ENCODE measurements around the gene SLC4A8. TPM values are rescaled to one million over a fixed set of nuclear protein-coding genes. Genes with fewer than 3 reads are reported as not detected.

SLC4A8 gene
- total RNA-seq, 1 experiment from 2014 or later: 1.4 TPM

DNA sequence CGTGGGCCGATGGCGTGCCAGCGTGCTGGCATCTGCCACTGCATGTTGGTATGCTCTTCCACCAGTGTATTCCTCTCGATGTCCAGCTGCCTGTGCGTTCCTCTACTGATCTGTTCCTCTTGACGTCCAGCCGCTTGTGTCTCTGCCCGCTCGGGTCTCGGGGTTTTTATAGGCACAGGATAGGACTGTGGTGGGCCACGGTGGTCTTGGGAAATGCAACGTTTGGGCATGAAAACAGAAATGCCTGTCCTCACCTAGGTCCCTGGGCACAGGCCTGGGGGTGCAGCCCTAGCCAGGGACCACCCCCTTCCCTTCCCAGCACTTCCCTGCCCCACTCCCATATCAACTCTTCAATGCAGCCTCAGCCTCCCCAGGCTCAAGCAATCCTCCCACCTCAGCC is 23.1 kb upstream of the SLC4A8 start:
- Histone ChIP-seq H3K9me3 (ENCODE audit: control insufficient read depth in 1 of 2, insufficient read depth in 1 of 2, low read depth in 1 of 2, low read length in 2 of 2) (no peaks in the 10 kb centered on the region), H3K79me2 (ENCODE audit: insufficient read depth, low read length) (no peaks in the 10 kb centered on the region), H4K20me1 (ENCODE audit: insufficient read depth) (no peaks in the 10 kb centered on the region), H3K9ac (ENCODE audit: low read length) (no peak overlapping the region), H3K4me2 (ENCODE audit: low read length) (no peak overlapping the region), H3K9me2 (ENCODE audit: insufficient read depth) (no peaks in the 10 kb centered on the region), H3K27me3 (ENCODE audit: insufficient read depth, low read length) (no peaks in the 10 kb centered on the region; the same call in 1 of the 2 replicates), H3K4me3 (replicated peaks in 1 of 2; ENCODE audit: low read depth in 1 of 2, low read length in 2 of 2) (no peak overlapping the region), H3K4me1 (ENCODE audit: control insufficient read depth in 1 of 2, insufficient read depth in 2 of 2, low read length in 2 of 2) (no peaks in the 10 kb centered on the region), H3K36me3 (ENCODE audit: control insufficient read depth in 1 of 2, insufficient read depth in 2 of 2, low read length in 2 of 2) (no peaks in the 10 kb centered on the region), H3K27ac (ENCODE audit: low read depth, low read length) (no peak overlapping the region), H2AFZ (ENCODE audit: low read depth, low read length, poor library complexity, severe bottlenecking) (no peak overlapping the region)
- no peak for DNase-seq (ENCODE audit: low read depth, low spot score)
- ChIA-PET CTCF (interaction anchor here (1.3 kb wide), 1 partner anchor 472 kb away, joined by 3 read pairs; no protein-coding TSS in a partner anchor), RAD21 (ENCODE audit: low non-redundant PET in 1 of 2, low total read pairs in 2 of 2, uncharacterized antibody in 2 of 2, unreplicated experiment in 2 of 2) (no interaction called here), POLR2A (no interaction called here)
- ATAC-seq: no peak
- TF ChIP-seq ZNF274 (IDR thresholded peaks at IDR 0.05; ENCODE audit: low read depth, low read length) (no peak), CBX3 (IDR thresholded peaks at IDR 0.05; ENCODE audit: low read depth) (no peak), POLR2A (IDR thresholded peaks at IDR 0.05; ENCODE audit: borderline replicate concordance, extremely low read depth, insufficient read depth, insufficient read length) (no peak)
- TF ChIP-seq, protein P1, sequence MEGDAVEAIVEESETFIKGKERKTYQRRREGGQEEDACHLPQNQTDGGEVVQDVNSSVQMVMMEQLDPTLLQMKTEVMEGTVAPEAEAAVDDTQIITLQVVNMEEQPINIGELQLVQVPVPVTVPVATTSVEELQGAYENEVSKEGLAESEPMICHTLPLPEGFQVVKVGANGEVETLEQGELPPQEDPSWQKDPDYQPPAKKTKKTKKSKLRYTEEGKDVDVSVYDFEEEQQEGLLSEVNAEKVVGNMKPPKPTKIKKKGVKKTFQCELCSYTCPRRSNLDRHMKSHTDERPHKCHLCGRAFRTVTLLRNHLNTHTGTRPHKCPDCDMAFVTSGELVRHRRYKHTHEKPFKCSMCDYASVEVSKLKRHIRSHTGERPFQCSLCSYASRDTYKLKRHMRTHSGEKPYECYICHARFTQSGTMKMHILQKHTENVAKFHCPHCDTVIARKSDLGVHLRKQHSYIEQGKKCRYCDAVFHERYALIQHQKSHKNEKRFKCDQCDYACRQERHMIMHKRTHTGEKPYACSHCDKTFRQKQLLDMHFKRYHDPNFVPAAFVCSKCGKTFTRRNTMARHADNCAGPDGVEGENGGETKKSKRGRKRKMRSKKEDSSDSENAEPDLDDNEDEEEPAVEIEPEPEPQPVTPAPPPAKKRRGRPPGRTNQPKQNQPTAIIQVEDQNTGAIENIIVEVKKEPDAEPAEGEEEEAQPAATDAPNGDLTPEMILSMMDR (IDR thresholded peaks at IDR 0.05 in 2 of 3, conservative IDR thresholded peaks at IDR 0.05 in 1 of 3; ENCODE audit: borderline replicate concordance in 1 of 3, insufficient read depth in 1 of 3, low read depth in 2 of 3, low read length in 2 of 3): no peak
- no TSS peak for BruUV-seq (replicated peaks)
- intact Hi-C loops (cut with micrococcal nuclease): no loop called here

DNA sequence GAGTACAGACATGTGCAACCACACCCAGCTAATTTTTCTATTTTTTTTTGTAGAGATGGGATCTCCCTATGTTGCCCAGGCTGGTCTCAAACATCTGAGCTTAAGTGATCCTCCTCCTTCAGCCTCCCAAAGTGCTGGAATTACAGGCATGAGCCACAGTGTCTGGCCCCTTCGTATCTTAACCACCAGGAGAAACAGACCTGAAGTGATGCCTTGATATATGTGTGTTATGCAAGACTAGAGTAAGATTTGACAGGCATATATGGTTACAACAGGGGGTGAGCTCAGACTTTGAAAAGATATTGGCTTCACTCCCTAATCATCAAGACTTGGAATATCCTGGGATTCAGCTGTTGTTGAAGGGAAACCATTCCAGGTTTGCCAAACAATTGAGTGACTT is 22.7 kb upstream of the SLC4A8 start:
- Histone ChIP-seq H3K79me2 (ENCODE audit: insufficient read depth, low read length) (no peaks in the 10 kb centered on the region), H3K9ac (ENCODE audit: low read length) (no peak overlapping the region), H3K27ac (ENCODE audit: low read depth, low read length) (no peak overlapping the region), H4K20me1 (ENCODE audit: insufficient read depth) (no peaks in the 10 kb centered on the region), H3K4me3 (replicated peaks in 1 of 2; ENCODE audit: low read depth in 1 of 2, low read length in 2 of 2) (no peak overlapping the region), H3K9me2 (ENCODE audit: insufficient read depth) (no peaks in the 10 kb centered on the region), H2AFZ (ENCODE audit: low read depth, low read length, poor library complexity, severe bottlenecking) (no peak overlapping the region), H3K9me3 (ENCODE audit: control insufficient read depth in 1 of 2, insufficient read depth in 1 of 2, low read depth in 1 of 2, low read length in 2 of 2) (no peaks in the 10 kb centered on the region), H3K4me2 (ENCODE audit: low read length) (no peak overlapping the region), H3K36me3 (ENCODE audit: control insufficient read depth in 1 of 2, insufficient read depth in 2 of 2, low read length in 2 of 2) (no peaks in the 10 kb centered on the region), H3K4me1 (ENCODE audit: control insufficient read depth in 1 of 2, insufficient read depth in 2 of 2, low read length in 2 of 2) (no peaks in the 10 kb centered on the region), H3K27me3 (ENCODE audit: insufficient read depth, low read length) (no peaks in the 10 kb centered on the region; the same call in 1 of the 2 replicates)
- TF ChIP-seq TCF7L2 (IDR thresholded peaks at IDR 0.05; ENCODE audit: borderline replicate concordance, extremely low read depth, insufficient read depth, insufficient read length) (no peak), ZNF274 (IDR thresholded peaks at IDR 0.05; ENCODE audit: low read depth, low read length) (no peak), ELF1 (IDR thresholded peaks at IDR 0.05; ENCODE audit: borderline replicate concordance, low read depth) (no peak), SP1 (IDR thresholded peaks at IDR 0.05; ENCODE audit: low read depth) (no peak), POLR2A (IDR thresholded peaks at IDR 0.05; ENCODE audit: borderline replicate concordance, extremely low read depth, insufficient read depth, insufficient read length) (no peak), YY1 (IDR thresholded peaks at IDR 0.05; ENCODE audit: extremely low read depth, insufficient replicate concordance, low read depth, low read length) (no peak), EZH2 (IDR thresholded peaks at IDR 0.05) (no peak)
- TF ChIP-seq, protein P2, sequence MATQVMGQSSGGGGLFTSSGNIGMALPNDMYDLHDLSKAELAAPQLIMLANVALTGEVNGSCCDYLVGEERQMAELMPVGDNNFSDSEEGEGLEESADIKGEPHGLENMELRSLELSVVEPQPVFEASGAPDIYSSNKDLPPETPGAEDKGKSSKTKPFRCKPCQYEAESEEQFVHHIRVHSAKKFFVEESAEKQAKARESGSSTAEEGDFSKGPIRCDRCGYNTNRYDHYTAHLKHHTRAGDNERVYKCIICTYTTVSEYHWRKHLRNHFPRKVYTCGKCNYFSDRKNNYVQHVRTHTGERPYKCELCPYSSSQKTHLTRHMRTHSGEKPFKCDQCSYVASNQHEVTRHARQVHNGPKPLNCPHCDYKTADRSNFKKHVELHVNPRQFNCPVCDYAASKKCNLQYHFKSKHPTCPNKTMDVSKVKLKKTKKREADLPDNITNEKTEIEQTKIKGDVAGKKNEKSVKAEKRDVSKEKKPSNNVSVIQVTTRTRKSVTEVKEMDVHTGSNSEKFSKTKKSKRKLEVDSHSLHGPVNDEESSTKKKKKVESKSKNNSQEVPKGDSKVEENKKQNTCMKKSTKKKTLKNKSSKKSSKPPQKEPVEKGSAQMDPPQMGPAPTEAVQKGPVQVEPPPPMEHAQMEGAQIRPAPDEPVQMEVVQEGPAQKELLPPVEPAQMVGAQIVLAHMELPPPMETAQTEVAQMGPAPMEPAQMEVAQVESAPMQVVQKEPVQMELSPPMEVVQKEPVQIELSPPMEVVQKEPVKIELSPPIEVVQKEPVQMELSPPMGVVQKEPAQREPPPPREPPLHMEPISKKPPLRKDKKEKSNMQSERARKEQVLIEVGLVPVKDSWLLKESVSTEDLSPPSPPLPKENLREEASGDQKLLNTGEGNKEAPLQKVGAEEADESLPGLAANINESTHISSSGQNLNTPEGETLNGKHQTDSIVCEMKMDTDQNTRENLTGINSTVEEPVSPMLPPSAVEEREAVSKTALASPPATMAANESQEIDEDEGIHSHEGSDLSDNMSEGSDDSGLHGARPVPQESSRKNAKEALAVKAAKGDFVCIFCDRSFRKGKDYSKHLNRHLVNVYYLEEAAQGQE (IDR thresholded peaks at IDR 0.05; ENCODE audit: low read depth): no peak
- TF ChIP-seq, protein P3, sequence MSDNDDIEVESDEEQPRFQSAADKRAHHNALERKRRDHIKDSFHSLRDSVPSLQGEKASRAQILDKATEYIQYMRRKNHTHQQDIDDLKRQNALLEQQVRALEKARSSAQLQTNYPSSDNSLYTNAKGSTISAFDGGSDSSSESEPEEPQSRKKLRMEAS (IDR thresholded peaks at IDR 0.05): no peak
- TF ChIP-seq, protein P4, sequence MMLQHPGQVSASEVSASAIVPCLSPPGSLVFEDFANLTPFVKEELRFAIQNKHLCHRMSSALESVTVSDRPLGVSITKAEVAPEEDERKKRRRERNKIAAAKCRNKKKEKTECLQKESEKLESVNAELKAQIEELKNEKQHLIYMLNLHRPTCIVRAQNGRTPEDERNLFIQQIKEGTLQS (IDR thresholded peaks at IDR 0.05): no peak
- ChIA-PET CTCF (interaction anchor here (1.3 kb wide), 1 partner anchor 472 kb away, joined by 3 read pairs; no protein-coding TSS in a partner anchor), POLR2A (no interaction called here), RAD21 (ENCODE audit: low non-redundant PET in 1 of 2, low total read pairs in 2 of 2, uncharacterized antibody in 2 of 2, unreplicated experiment in 2 of 2) (no interaction called here)
- BruUV-seq (replicated peaks): no TSS peak
- no peak for DNase-seq (ENCODE audit: low read depth, low spot score)
- intact Hi-C loops (cut with micrococcal nuclease): no loop called here
- ATAC-seq: no peak

Measured in HCT116 (cell line).